Measurements from ENCODE around the gene IPO13. TPM values are rescaled to one million over a fixed set of nuclear protein-coding genes. Genes with fewer than 3 reads are reported as not detected.

The IPO13 gene
- total and polyA plus RNA-seq, 7 donors: 26.8 to 140 (median 93.0) TPM

- intact Hi-C loops (cut with DNase I): no loop called here
- H3K4me3 ChIP-seq: no peak overlapping the region
- H3K4me1 ChIP-seq: peaks cover under 1% of the 10 kb centered on the region
- no peak overlapping the region for H3K27ac ChIP-seq
- no peaks in the 10 kb centered on the region for H3K27me3 ChIP-seq (ENCODE audit: insufficient read depth in 3 of 3, low read length in 2 of 3)
- DNase-seq (no peak), ATAC-seq (no peak)
- H3K36me3 ChIP-seq (ENCODE audit: insufficient read depth in 1 of 2, low read depth in 1 of 2): no peaks in the 10 kb centered on the region
- no peaks in the 10 kb centered on the region for H3K9me3 ChIP-seq
- no peak for TF ChIP-seq CTCF (IDR thresholded peaks at IDR 0.05)
- 58 to 69% (median 62%) methylated on average over 9 to 11 of the region's 11 CpGs for WGBS, 3 donors
Observed at GRCh38 chr1:44010935-44011471, 64.3 kb downstream of the IPO13 start.

- TF ChIP-seq CTCF (IDR thresholded peaks at IDR 0.05): no peak
- H3K4me3 ChIP-seq: no peak overlapping the region
- no peaks in the 10 kb centered on the region for H3K27me3 ChIP-seq (ENCODE audit: insufficient read depth in 3 of 3, low read length in 2 of 3)
- H3K36me3 ChIP-seq (ENCODE audit: insufficient read depth in 1 of 2, low read depth in 1 of 2): no peaks in the 10 kb centered on the region
- no peak for ATAC-seq
- 78 to 87% (median 81%) methylated on average over 2 of the region's 2 CpGs for WGBS, 3 donors
- no peak for DNase-seq
- intact Hi-C loops (cut with DNase I): no loop called here
- no peaks in the 10 kb centered on the region for H3K9me3 ChIP-seq
- H3K4me1 ChIP-seq: no peaks in the 10 kb centered on the region
- H3K27ac ChIP-seq: no peak overlapping the region
Observed at GRCh38 chr1:44012404-44012803, 65.7 kb downstream of the IPO13 start.

- WGBS, 3 donors: 52 to 74% (median 65%) methylated on average over 13 of the region's 13 CpGs
- ATAC-seq: no peak
- H3K4me1 ChIP-seq: no peaks in the 10 kb centered on the region
Observed at GRCh38 chr1:44012941-44013609, 66.3 kb downstream of the IPO13 start.

GRCh38 chr1:44013949-44014348 lies 67.2 kb downstream of the IPO13 start:
- intact Hi-C loops (cut with DNase I): no loop called here
- no peaks in the 10 kb centered on the region for H3K9me3 ChIP-seq
- no peak for ATAC-seq
- no peak for TF ChIP-seq CTCF (IDR thresholded peaks at IDR 0.05)
- no peak for DNase-seq
- H3K36me3 ChIP-seq (ENCODE audit: insufficient read depth in 1 of 2, low read depth in 1 of 2): no peaks in the 10 kb centered on the region
- 48 to 72% (median 55%) methylated on average over 5 of the region's 5 CpGs for WGBS, 3 donors
- no peaks in the 10 kb centered on the region for H3K4me1 ChIP-seq
- H3K4me3 ChIP-seq: no peak overlapping the region
- H3K27ac ChIP-seq: no peak overlapping the region
- H3K27me3 ChIP-seq (ENCODE audit: insufficient read depth in 3 of 3, low read length in 2 of 3): no peaks in the 10 kb centered on the region

More at GRCh38 chr1:44012941-44013609, 66.3 kb downstream of the IPO13 start:
- no peak for DNase-seq
- no peak overlapping the region for H3K4me3 ChIP-seq
- H3K9me3 ChIP-seq: no peaks in the 10 kb centered on the region
- H3K36me3 ChIP-seq (ENCODE audit: insufficient read depth in 1 of 2, low read depth in 1 of 2): no peaks in the 10 kb centered on the region
- intact Hi-C loops (cut with DNase I): no loop called here
- no peaks in the 10 kb centered on the region for H3K27me3 ChIP-seq (ENCODE audit: insufficient read depth in 3 of 3, low read length in 2 of 3)
- no peak for TF ChIP-seq CTCF (IDR thresholded peaks at IDR 0.05)
- no peak overlapping the region for H3K27ac ChIP-seq

All from psoas muscle (tissue), 8 donors.